ENCODE data around the gene SLBP.

The SLBP gene

DNA sequence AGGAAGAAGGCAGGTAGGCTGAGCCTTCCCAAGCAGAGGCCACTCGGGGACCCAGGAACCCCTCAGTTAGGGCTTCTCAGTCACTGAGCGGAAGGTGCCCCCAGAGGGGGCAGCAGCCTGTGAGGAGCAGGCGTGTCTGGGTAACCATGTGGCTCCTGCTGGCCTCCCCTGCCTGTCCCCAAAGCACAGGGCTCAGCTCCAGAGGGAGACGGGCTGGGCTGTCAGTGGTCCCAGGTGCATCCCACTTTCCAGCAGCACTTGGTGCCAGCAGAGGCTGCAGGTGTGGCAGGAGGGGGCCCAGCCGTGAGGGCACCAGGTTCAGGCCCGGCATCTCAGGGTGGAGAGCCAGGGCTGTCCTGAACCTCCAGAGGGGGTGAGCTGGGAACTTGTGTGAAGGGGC is 31.9 kb upstream of the SLBP start:
- no peak overlapping the region for H3K27ac ChIP-seq
- TF ChIP-seq CTCF (conservative IDR thresholded peaks at IDR 0.05) (no peak), ZFX (IDR thresholded peaks at IDR 0.05) (no peak)

DNA sequence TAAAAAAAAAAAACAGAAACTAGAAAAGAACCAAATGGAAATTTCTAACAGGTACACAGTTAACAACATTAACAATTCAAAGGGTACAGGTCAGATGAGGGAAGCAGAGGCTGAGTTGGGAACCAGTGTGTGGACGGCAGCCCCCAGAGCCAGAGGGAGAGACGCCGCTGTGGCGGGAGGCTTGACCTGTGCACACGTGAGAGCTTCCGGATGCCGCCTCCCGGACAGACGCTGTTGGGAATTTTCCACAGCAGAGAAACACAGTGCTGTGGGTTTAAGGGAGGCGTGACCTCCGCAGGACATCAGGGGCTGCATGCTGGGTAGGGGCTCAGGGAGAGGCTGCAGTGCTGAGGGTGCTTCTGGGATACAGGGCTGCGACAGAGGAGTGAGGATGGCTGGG is 31.4 kb upstream of the SLBP start:
- TF ChIP-seq CTCF (conservative IDR thresholded peaks at IDR 0.05) (no peak), ZFX (IDR thresholded peaks at IDR 0.05) (no peak)
- H3K27ac ChIP-seq = no peak overlapping the region

GRCh38 chr4:1741208-1741607 is 29.1 kb upstream of the SLBP start:
- TF ChIP-seq ZFX (IDR thresholded peaks at IDR 0.05) (no peak), CTCF (conservative IDR thresholded peaks at IDR 0.05) (no peak)
- no peak overlapping the region for H3K27ac ChIP-seq

- no peak overlapping the region for H3K27ac ChIP-seq
- TF ChIP-seq CTCF (conservative IDR thresholded peaks at IDR 0.05) (no peak), ZFX (IDR thresholded peaks at IDR 0.05) (no peak)
Measured at GRCh38 chr4:1740021-1740545, 28.0 kb upstream of the SLBP start.

DNA sequence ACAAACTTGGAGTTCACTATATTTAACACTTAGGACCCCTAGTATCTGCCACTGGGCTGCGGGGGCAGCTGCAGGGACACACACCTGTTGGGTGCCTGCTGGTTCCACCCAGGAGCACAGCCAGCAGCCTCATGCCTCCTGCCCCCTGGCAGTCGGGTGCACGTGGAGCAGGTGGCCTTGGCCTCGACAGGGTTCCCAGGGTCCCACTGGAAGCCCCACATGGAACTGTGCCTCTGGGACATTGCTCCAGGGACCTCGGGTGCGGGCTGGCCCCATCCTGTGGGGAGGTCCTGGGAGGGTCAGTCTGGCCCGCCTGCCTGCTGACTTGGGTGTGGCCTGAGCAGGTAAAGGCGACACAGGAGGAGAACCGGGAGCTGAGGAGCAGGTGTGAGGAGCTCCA is 27.2 kb upstream of the SLBP start:
- no peak for TF ChIP-seq ZFX (IDR thresholded peaks at IDR 0.05)
- no peak for TF ChIP-seq CTCF (conservative IDR thresholded peaks at IDR 0.05)
- no peak overlapping the region for H3K27ac ChIP-seq

- TF ChIP-seq CTCF (conservative IDR thresholded peaks at IDR 0.05) (no peak), ZFX (IDR thresholded peaks at IDR 0.05) (no peak)
Measured at GRCh38 chr4:1738410-1738809, 26.3 kb upstream of the SLBP start.

GRCh38 chr4:1737666-1738065 is 25.5 kb upstream of the SLBP start:
- TF ChIP-seq ZFX (IDR thresholded peaks at IDR 0.05) = no peak
- no peak for TF ChIP-seq CTCF (conservative IDR thresholded peaks at IDR 0.05)
- H3K27ac ChIP-seq = no peak overlapping the region

More at GRCh38 chr4:1738410-1738809, 26.3 kb upstream of the SLBP start:
- no peak overlapping the region for H3K27ac ChIP-seq
